HG03045 (cell line): ENCODE data around the gene SLC4A9.
A peak's percentile ranks its signal among the peaks of the same experiment; 100 is the strongest.
"Not testable (repeated sequence)": the region's sequence is repeated elsewhere in the genome, so short reads cannot be mapped to it uniquely, and the experiment has no call there.

Experiments
- ATAC-seq: cut with Tn5 transposase; IDR thresholded peaks from one replicate; pipeline ENCODE4 v1.9.1; 2021; ENCODE audit warnings: mild to moderate bottlenecking, moderate library complexity; ENCODE audit not compliant: unreplicated experiment

SLC4A9 gene

GRCh38 chr5:140393738-140394137 is 33.7 kb downstream of the SLC4A9 start:
- ATAC-seq, result no peak

DNA sequence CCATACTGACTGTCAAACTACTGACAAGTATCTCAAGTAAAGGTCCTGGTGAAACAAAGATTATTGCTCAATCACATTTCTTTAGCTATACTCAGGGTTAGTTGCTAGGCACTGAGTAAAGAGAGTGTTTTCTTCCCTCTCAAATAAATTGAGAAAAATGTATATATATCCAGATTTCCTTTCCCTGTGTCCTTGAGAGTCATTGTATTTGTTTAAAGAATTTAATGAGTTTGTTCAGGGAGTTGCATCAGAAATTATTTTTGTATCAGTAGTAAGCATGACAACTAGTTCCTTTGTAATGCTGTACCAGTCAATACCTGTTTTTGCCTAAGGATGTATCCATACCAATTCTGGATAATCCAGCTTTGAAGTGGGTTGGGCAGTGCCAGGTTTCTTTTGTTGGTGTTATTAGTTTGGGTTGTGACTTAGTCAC is 38.4 kb downstream of the SLC4A9 start:
- no peak for ATAC-seq

- ATAC-seq, result peak; percentile 1
These were observed 40.2 kb downstream of the SLC4A9 start for GRCh38 chr5:140399979-140400729.

GRCh38 chr5:140400730-140401361 is 40.9 kb downstream of the SLC4A9 start:
- ATAC-seq, result peak; percentile 73

- peak; percentile 85 for ATAC-seq
These were observed 41.6 kb downstream of the SLC4A9 start, which contains the start of gene ANKHD1 for GRCh38 chr5:140401362-140402257. Gene ANKHD1 (plus strand): TSS chr5:140401833. CDS start chr5:140401968, 135 bp downstream.

DNA sequence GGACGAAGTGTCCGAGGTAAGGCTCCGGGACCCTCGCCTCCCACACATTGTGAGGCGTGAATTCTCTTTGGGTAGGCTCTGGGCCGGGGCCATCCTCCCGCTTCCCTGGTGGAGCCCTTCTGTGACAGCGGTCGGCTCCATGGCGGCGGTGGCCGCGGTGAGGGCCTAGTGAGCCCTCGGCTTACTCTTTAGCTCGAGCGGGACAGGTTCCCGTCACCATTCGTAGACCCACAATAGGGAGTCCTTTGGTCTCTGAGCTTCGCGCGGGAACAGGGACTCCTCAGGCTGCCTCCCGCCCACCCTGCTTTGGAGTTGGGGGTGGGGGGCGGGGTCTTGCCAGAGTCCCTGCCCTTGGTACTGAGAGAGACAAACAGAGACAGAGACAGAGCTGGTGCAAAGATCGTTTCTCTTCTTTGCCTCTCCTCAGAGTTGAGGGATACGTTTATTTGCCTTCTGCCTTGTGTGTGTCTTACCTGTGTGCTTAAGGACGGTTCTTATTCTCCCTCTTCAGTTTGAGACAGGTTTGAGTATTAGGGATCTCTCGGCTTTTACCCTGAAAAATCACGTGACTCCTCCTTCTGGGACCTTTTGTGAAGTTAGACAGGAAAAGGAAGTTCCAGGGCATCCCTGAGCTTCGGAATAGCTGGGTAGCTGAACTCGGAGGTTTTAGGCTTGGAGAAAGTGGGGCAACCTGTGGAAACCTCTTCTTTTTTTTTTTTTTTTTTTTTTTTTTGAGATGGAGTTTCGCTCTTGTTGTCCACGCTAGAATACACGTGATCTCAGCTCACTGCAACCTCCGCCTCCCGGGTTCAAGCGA is 42.5 kb downstream of the SLC4A9 start:
- no peak for ATAC-seq

DNA sequence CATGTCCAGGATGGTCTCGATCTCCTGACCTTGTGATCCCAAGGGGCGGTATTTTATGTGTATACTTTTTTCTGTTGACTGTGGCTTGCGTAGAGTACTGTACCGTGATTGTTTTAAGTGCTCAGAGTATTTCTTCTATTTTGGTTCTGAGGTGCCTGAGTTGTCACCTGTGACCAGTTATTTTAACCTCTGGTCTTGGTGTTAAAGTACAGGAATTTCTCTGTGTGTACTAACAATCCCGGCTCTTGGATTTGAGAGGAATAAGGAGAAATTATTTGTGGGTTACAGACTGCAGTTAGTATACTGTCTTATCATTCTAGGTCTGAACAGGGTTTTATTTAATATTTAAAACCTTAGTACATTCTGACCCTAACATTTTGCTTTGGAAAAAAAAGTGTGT is 43.6 kb downstream of the SLC4A9 start:
- no peak for ATAC-seq

- ATAC-seq, result no peak
These were observed 48.8 kb downstream of the SLC4A9 start for GRCh38 chr5:140408750-140409241.

DNA sequence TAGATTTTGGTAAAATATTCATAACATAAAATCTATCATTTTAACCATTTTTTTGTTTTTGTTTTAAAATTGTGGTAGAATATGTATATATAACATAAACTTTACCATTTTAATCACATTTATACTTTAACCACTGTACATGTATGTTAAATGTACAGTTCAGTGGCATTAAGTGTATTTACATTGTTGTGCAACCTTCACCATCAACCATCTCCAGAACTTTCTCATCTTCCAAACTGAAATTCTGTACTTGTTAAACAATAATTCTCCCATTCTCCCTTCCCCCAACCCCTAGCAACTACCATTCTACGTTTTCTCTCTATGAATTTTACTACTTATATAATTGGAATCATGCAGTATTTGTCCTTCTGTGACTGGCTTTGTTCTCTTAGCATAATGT is 53.2 kb downstream of the SLC4A9 start:
- no peak for ATAC-seq

DNA sequence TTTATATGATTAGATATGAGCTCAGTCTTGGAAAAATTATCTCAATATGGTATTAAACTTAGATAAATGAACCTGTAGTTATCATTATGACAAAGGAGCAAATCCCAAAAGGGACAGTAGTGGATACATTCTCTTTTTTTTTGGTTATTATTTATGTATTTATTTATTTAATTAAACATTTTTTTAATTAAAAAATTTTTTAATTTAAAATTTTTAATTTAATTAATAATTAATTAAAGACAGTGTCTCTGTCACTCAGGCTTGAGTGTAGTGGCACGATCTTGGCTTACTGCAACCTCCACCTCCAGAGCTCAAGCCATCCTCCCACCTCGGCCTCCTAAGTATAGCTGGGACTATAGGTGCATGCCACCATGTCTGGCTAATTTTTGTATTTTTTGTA is 57.2 kb downstream of the SLC4A9 start:
- no peak for ATAC-seq

GRCh38 chr5:140418862-140419520 is 59.0 kb downstream of the SLC4A9 start:
- ATAC-seq, result no peak

DNA sequence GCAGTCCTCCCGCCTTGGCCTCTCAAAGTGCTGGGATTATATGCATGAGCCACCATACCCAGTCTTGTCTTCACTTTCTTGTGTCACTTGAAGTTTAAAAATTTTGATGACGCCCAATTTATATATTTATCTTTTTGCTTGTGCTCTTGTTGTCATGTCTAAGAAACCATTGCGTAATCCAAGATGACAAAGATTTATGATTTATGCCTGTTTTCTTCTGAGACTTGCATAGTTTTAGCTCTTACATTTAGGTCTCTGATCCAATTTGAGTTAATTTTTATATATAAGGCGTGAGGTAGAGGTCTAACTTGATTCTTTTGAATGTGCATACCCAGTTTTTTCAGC is 60.2 kb downstream of the SLC4A9 start:
- no peak for ATAC-seq

GRCh38 chr5:140420665-140421361 is 60.8 kb downstream of the SLC4A9 start:
- no peak for ATAC-seq

DNA sequence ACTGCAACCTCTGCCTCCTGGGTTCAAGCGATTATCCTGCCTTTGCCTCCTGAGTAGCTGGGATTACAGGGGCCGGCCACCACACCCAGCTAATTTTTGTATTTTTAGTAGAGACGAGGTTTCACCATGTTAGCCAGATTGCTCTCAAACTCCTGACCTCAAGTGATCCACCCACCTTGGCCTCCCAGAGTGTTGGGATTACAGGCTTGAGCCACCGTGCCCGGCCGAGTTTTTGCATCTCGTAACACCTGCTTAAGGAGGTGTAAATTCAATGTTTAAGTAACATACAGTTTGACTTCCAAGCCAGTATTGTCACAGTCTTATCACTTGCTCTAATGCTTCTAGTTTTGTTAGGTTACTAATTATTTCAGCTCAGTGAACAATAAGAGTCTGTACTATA is 61.4 kb downstream of the SLC4A9 start:
- not testable (repeated sequence) for ATAC-seq

GRCh38 chr5:140423609-140424008 is 63.6 kb downstream of the SLC4A9 start:
- no peak for ATAC-seq

DNA sequence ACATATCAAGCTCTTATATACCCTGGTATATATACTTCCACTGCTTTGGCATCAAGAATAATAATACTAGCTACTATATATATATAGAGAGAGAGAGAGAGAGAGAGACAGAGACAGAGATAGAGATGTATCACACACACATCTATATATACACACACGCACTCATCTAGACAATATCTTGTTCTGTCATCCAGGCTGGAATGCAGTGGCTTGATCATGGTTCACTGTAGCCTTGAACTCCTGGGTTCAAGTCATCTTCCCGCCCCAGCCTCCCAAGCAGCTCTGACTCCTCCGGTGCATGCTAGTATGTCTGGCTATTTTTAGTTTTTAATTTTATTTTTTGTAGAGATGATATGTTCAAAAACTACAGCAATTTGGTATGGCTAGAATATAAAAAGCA is 64.1 kb downstream of the SLC4A9 start:
- no peak for ATAC-seq
